ENCODE data around the gene HIBADH.

The HIBADH gene

DNA sequence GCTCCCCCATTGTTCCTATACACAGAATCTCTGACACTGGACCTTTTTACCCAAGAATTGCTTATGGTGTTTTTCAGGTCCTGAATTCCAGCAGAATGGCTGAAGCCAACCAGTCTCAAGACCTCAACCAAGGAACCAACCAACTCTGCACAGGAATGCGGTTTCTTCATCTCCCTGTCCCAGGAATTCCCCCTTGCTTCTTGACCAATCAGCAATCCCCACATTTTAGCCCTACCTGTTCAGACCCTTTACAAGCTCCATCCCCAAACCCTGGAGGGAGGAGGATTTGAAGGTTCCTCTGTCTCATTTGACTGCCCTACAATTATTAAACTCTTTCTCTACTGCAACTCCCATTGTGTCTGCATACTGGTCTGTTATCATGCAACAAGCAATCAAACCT lies 35.5 kb downstream of the HIBADH start:
- Histone ChIP-seq H3K36me3 (ENCODE audit: control insufficient read depth in 5 of 5, insufficient read depth in 5 of 5, low read length in 5 of 5) (peaks cover 0 to 12% (median 8%) of the 10 kb centered on the region in 5 donors), H3K27ac (ENCODE audit: low read depth, low read length) (no peak overlapping the region), H3K4me1 (ENCODE audit: control insufficient read depth in 5 of 5, insufficient read depth in 5 of 5, low read length in 5 of 5) (peaks cover 0 to 7% (median 0%) of the 10 kb centered on the region in 5 donors), H3K4me3 (ENCODE audit: low read depth in 1 of 5, low read length in 5 of 5) (no peak overlapping the region), H3K9ac (ENCODE audit: low read length in 5 of 5) (no peak overlapping the region), H3K27me3 (ENCODE audit: control insufficient read depth in 5 of 5, insufficient read depth in 4 of 5, low read length in 5 of 5) (no peaks in the 10 kb centered on the region), H3K9me3 (ENCODE audit: control insufficient read depth in 5 of 5, low read length in 5 of 5) (no peaks in the 10 kb centered on the region)

DNA sequence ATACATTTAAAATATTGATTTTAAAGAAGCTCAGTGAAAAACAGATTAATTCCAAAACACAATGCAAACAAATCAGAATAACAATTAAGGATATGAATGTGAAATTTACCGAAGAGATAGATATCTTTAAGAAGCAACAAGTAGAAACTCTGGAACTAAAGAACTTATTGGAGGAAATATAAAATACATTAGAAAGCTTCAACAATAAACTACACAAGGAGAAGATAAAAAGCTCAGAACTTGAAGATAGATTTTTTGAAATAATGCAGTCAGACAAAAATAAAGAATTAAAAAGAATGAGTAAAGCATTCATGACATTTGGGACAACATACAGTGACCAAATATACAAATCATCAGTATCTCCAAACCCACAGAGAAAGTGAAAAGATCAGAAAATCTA lies 43.2 kb downstream of the HIBADH start:
- Histone ChIP-seq H3K27ac (ENCODE audit: low read depth, low read length) (no peak overlapping the region), H3K9ac (ENCODE audit: low read length in 5 of 5) (no peak overlapping the region), H3K27me3 (ENCODE audit: control insufficient read depth in 5 of 5, insufficient read depth in 4 of 5, low read length in 5 of 5) (no peaks in the 10 kb centered on the region), H3K4me3 (ENCODE audit: low read depth in 1 of 5, low read length in 5 of 5) (peak overlapping the region in 1 of 5 donors; percentile 23), H3K4me1 (ENCODE audit: control insufficient read depth in 5 of 5, insufficient read depth in 5 of 5, low read length in 5 of 5) (no peaks in the 10 kb centered on the region), H3K36me3 (ENCODE audit: control insufficient read depth in 5 of 5, insufficient read depth in 5 of 5, low read length in 5 of 5) (peaks cover 3 to 22% (median 5%) of the 10 kb centered on the region in 5 donors), H3K9me3 (ENCODE audit: control insufficient read depth in 5 of 5, low read length in 5 of 5) (peaks cover 12 to 34% (median 23%) of the 10 kb centered on the region in 5 donors)

DNA sequence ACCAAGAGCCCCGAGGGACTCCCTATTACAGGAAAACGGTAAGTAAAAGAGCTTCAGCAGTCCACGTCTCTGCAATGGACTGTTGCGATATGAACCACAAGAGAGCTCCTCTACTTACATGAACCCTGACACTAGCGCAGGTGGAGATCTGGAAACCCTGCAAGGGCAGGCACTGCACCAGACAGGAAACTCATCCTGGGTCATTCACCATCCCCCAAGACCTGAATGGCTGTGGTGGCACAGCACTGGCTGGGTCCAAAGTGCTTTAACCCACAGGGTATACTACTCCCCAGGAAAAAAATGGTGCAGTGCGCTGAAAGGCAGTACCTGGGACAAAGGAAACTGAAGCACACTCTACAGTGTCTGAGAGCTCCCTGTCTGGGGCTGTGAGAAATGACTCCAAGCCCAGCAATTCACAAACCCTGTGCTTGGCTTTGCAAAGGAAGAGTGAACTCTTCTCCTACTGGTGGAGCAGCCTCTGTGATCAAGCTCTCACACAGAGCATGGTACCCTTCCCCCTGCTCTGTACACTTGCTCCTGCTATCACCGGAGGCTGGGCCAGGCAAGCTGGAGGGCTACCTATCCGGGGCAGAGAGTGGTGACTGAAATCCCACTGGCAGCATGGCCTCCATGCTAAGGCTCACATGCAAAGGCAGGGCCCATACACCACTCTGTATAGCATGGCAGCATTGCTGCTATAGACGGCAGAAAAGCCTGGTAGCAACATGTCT lies 44.9 kb downstream of the HIBADH start:
- Histone ChIP-seq H3K9me3 (ENCODE audit: control insufficient read depth in 5 of 5, low read length in 5 of 5) (peaks cover 12 to 34% (median 23%) of the 10 kb centered on the region in 5 donors), H3K4me3 (ENCODE audit: low read depth in 1 of 5, low read length in 5 of 5) (no peak overlapping the region), H3K27ac (ENCODE audit: low read depth, low read length) (no peak overlapping the region), H3K9ac (ENCODE audit: low read length in 5 of 5) (no peak overlapping the region), H3K4me1 (ENCODE audit: control insufficient read depth in 5 of 5, insufficient read depth in 5 of 5, low read length in 5 of 5) (no peaks in the 10 kb centered on the region), H3K27me3 (ENCODE audit: control insufficient read depth in 5 of 5, insufficient read depth in 4 of 5, low read length in 5 of 5) (no peaks in the 10 kb centered on the region), H3K36me3 (ENCODE audit: control insufficient read depth in 5 of 5, insufficient read depth in 5 of 5, low read length in 5 of 5) (peaks cover 3 to 22% (median 5%) of the 10 kb centered on the region in 5 donors)

DNA sequence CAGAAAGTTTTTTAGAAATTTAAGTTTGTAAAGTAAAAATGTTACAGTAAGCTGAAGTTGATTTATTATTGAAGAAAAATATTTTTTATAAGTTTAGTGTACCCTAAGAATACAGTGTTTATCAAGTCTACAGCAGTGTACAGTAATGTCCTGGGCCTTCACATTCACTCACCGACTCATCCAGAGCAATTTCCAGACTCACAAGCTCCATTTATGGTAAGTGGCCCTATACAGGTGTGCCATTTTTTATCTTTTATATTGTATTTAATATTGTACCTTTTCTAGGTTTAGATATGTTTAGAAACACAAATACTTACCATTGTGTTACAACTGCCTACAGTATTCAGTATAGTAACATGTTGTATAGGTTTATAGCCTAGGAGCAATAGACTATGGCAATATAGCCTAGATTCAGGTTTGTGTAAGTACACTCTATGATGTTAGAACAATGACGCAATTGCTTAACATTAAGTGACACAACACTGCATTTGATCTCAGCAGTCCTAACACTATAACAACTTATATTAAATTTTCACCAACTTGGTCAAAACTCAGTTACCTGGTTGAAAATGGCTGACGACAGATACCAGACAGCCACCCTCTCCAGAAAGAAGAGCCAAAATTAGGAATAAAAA lies 45.7 kb downstream of the HIBADH start:
- no peak overlapping the region for H3K4me3 ChIP-seq (ENCODE audit: low read depth in 1 of 5, low read length in 5 of 5)
- no peaks in the 10 kb centered on the region for H3K4me1 ChIP-seq (ENCODE audit: control insufficient read depth in 5 of 5, insufficient read depth in 5 of 5, low read length in 5 of 5)
- H3K36me3 ChIP-seq (ENCODE audit: control insufficient read depth in 5 of 5, insufficient read depth in 5 of 5, low read length in 5 of 5) = peaks cover 3 to 22% (median 5%) of the 10 kb centered on the region in 5 donors
- no peak overlapping the region for H3K9ac ChIP-seq (ENCODE audit: low read length in 5 of 5)
- H3K27me3 ChIP-seq (ENCODE audit: control insufficient read depth in 5 of 5, insufficient read depth in 4 of 5, low read length in 5 of 5) = no peaks in the 10 kb centered on the region
- H3K27ac ChIP-seq (ENCODE audit: low read depth, low read length) = no peak overlapping the region
- peaks cover 12 to 34% (median 23%) of the 10 kb centered on the region in 5 donors for H3K9me3 ChIP-seq (ENCODE audit: control insufficient read depth in 5 of 5, low read length in 5 of 5)

DNA sequence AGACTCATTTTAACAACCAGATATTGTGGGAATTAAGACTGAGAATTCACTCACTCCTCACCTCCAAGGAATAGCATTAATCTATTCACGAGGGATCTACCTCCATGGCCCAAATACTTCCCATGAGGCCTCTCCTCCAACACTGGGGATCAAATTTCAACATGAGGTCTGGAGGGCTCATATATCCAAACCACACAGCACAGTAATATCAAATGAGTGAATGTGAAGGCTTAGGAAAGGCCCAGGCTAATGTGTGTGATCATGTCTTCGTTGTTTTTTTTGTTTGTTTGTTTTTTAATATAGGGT lies 46.5 kb downstream of the HIBADH start:
- H3K9ac ChIP-seq (ENCODE audit: low read length in 5 of 5) = no peak overlapping the region
- peaks cover 3 to 17% (median 5%) of the 10 kb centered on the region in 5 donors for H3K36me3 ChIP-seq (ENCODE audit: control insufficient read depth in 5 of 5, insufficient read depth in 5 of 5, low read length in 5 of 5)

DNA sequence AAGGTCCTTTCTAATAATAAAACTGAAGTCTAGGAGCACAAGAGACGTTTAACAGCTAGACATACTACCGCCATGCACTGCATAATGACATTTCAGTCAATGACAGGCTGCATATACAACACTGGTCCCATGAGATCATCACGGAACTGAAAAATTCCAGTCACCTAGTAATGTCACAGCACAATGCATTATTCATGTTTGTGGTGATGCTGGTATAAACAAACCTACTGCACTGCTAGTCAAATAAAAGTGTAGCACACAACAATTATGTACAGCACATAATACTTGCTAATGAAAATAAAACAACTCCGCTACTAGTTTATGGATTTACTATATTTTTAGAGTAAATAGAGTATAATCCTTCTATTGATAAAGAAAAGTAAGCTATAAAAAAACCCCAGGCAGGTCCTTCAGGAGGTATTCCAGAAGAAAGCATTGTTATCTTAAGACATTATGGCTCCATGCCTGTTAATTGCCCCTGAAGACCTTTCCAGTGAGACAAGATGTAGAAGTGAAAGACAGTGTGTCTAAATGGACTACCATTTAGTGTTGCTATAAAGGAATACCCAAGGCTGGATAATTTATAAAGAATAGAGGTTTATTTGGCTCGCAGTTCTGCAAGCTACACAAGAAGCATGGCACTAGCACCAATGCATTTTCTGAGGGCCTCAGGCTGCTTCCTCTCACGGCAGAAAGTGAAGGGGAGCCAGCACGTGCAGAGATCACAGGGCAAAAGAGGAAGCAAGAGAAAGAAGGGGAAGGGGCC lies 47.1 kb downstream of the HIBADH start:
- Histone ChIP-seq H3K36me3 (ENCODE audit: control insufficient read depth in 5 of 5, insufficient read depth in 5 of 5, low read length in 5 of 5) (peaks cover 3 to 14% (median 5%) of the 10 kb centered on the region in 5 donors), H3K27me3 (ENCODE audit: control insufficient read depth in 5 of 5, insufficient read depth in 4 of 5, low read length in 5 of 5) (no peaks in the 10 kb centered on the region), H3K9ac (ENCODE audit: low read length in 5 of 5) (no peak overlapping the region), H3K4me1 (ENCODE audit: control insufficient read depth in 5 of 5, insufficient read depth in 5 of 5, low read length in 5 of 5) (no peaks in the 10 kb centered on the region), H3K9me3 (ENCODE audit: control insufficient read depth in 5 of 5, low read length in 5 of 5) (peaks cover 11 to 26% (median 20%) of the 10 kb centered on the region in 5 donors), H3K4me3 (ENCODE audit: low read depth in 1 of 5, low read length in 5 of 5) (no peak overlapping the region), H3K27ac (ENCODE audit: low read depth, low read length) (no peak overlapping the region)

More for the DNA sequence above, 46.5 kb downstream of the HIBADH start:
- H3K27ac ChIP-seq (ENCODE audit: low read depth, low read length) = no peak overlapping the region
- H3K4me3 ChIP-seq (ENCODE audit: low read depth in 1 of 5, low read length in 5 of 5) = no peak overlapping the region
- no peaks in the 10 kb centered on the region for H3K4me1 ChIP-seq (ENCODE audit: control insufficient read depth in 5 of 5, insufficient read depth in 5 of 5, low read length in 5 of 5)
- H3K27me3 ChIP-seq (ENCODE audit: control insufficient read depth in 5 of 5, insufficient read depth in 4 of 5, low read length in 5 of 5) = no peaks in the 10 kb centered on the region
- peaks cover 12 to 31% (median 21%) of the 10 kb centered on the region in 5 donors for H3K9me3 ChIP-seq (ENCODE audit: control insufficient read depth in 5 of 5, low read length in 5 of 5)

DNA sequence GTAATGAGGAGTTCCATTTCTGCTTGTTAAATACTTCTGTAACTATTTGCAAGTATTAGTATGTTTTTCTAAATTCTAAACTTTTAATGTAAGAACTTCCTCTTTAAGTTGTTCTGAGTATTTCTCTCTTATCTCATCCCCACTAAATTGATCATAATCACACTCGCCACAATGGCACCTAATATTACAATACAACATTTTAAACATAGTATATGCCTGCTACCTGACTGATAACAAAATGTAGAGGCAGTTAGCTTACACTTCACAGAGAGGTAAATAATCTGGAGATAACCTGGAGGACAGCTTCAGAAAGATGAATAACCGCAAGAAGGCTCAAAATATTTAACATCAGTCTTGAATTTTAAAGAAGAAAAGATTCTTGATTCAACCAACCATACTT lies 48.6 kb downstream of the HIBADH start:
- Histone ChIP-seq H3K4me3 (ENCODE audit: low read depth in 1 of 5, low read length in 5 of 5) (no peak overlapping the region), H3K4me1 (ENCODE audit: control insufficient read depth in 5 of 5, insufficient read depth in 5 of 5, low read length in 5 of 5) (peaks cover 0 to 2% (median 0%) of the 10 kb centered on the region in 5 donors), H3K27ac (ENCODE audit: low read depth, low read length) (no peak overlapping the region), H3K36me3 (ENCODE audit: control insufficient read depth in 5 of 5, insufficient read depth in 5 of 5, low read length in 5 of 5) (peaks cover 3 to 14% (median 5%) of the 10 kb centered on the region in 5 donors), H3K9me3 (ENCODE audit: control insufficient read depth in 5 of 5, low read length in 5 of 5) (peaks cover 2 to 11% (median 10%) of the 10 kb centered on the region in 5 donors), H3K27me3 (ENCODE audit: control insufficient read depth in 5 of 5, insufficient read depth in 4 of 5, low read length in 5 of 5) (no peaks in the 10 kb centered on the region), H3K9ac (ENCODE audit: low read length in 5 of 5) (no peak overlapping the region)

DNA sequence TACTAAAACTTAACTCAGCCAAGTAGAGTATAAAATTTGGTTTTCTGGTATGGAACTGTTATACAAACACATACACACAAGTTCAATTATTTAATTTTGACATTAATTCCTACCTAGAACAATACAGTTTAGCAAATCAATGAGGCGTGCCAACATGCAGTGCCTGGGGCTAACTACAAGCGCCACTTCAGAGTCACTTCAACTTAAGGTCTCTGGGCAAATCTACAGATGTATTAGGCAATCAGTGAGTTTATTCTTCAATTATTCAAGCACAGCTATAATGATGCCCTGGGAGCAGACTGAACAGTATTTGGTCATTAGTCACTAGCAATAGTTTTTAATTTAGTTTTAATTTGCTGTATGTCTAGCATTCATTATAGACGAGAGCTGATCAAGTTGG lies 51.6 kb downstream of the HIBADH start:
- H3K4me3 ChIP-seq (ENCODE audit: low read depth in 1 of 5, low read length in 5 of 5) = no peak overlapping the region
- H3K27me3 ChIP-seq (ENCODE audit: control insufficient read depth in 5 of 5, insufficient read depth in 4 of 5, low read length in 5 of 5) = no peaks in the 10 kb centered on the region
- H3K9me3 ChIP-seq (ENCODE audit: control insufficient read depth in 5 of 5, low read length in 5 of 5) = no peaks in the 10 kb centered on the region
- H3K4me1 ChIP-seq (ENCODE audit: control insufficient read depth in 5 of 5, insufficient read depth in 5 of 5, low read length in 5 of 5) = peaks cover 0 to 5% (median 0%) of the 10 kb centered on the region in 5 donors
- H3K27ac ChIP-seq (ENCODE audit: low read depth, low read length) = no peak overlapping the region
- H3K9ac ChIP-seq (ENCODE audit: low read length in 5 of 5) = no peak overlapping the region
- H3K36me3 ChIP-seq (ENCODE audit: control insufficient read depth in 5 of 5, insufficient read depth in 5 of 5, low read length in 5 of 5) = peaks cover 0 to 3% (median 2%) of the 10 kb centered on the region in 5 donors

DNA sequence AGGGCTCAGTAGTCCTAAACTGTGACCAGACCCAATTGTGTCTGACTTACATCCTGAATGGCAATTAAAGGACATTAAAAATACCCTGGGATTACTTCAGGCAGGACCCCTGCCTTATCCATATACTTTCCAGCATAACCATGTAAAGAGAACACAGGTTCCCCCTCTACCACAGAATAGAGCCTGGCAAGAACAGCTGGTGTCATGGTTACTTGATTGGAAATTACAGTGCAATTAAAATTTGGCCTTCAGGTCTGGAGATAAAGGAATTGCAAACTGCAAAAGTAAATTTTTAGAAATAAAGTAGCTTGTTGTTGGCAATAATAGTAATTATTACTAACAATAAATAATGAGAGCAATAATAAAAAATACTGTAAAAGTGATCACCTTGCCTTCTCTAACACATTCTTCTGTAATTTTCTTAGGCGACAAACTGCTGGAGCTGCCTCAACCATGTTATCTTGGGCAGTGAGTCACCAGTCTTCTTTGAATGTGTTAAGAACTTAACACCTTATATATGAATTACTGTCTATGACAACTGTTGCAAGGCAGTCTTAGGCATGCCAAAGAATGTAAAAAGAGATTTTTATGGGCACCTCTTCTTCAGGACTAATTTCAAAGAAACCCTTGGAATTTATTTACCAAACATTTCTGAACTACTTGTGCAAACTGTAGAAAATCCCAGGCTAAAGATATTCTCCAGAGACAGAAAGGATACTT lies 53.7 kb downstream of the HIBADH start:
- H3K4me1 ChIP-seq (ENCODE audit: control insufficient read depth in 5 of 5, insufficient read depth in 5 of 5, low read length in 5 of 5) = peaks cover 0 to 10% (median 0%) of the 10 kb centered on the region in 5 donors

More for the DNA sequence above, 53.7 kb downstream of the HIBADH start:
- H3K9ac ChIP-seq (ENCODE audit: low read length in 5 of 5) = no peak overlapping the region
- no peaks in the 10 kb centered on the region for H3K27me3 ChIP-seq (ENCODE audit: control insufficient read depth in 5 of 5, insufficient read depth in 4 of 5, low read length in 5 of 5)
- H3K9me3 ChIP-seq (ENCODE audit: control insufficient read depth in 5 of 5, low read length in 5 of 5) = no peaks in the 10 kb centered on the region
- no peak overlapping the region for H3K27ac ChIP-seq (ENCODE audit: low read depth, low read length)
- H3K4me3 ChIP-seq (ENCODE audit: low read depth in 1 of 5, low read length in 5 of 5) = no peak overlapping the region
- H3K36me3 ChIP-seq (ENCODE audit: control insufficient read depth in 5 of 5, insufficient read depth in 5 of 5, low read length in 5 of 5) = no peaks in the 10 kb centered on the region
